Keratinocyte (primary cell): ENCODE data around the gene EZH1. TPM values are rescaled to one million over a fixed set of nuclear protein-coding genes. Genes with fewer than 3 reads are reported as not detected.

ENCODE experiments used
- DNase-seq: peaks from one replicate; pipeline ENCODE4 v3.0.0-alpha.2; 2011; ENCODE audit warnings: low read depth, missing footprints, low spot score
- FAIRE-seq: peaks from 2 replicates; lab custom pipeline; 2011; peaks lifted over from hg19 to GRCh38; lab: Jason Lieb, UNC
- H2AFZ ChIP-seq: 2 replicates; pipeline ENCODE4 v1.6.0; 2012; ENCODE audit warnings: low read length, control low read depth, inconsistent platforms; ENCODE audit not compliant: control insufficient read depth
- H3K27ac ChIP-seq: 2 replicates; pipeline ENCODE4 v1.5.1; 2011; ENCODE audit warnings: low read length; ENCODE audit not compliant: control insufficient read depth, insufficient read depth
- H3K27me3 ChIP-seq: 3 replicates; pipeline ENCODE4 v1.6.0; 2011; ENCODE audit warnings: low read length; ENCODE audit not compliant: control insufficient read depth, insufficient read depth; ENCODE audit errors: extremely low read depth
- H3K36me3 ChIP-seq, 2 experiments: 2 replicates in 1 of 2; 3 replicates in 1 of 2; pipeline ENCODE4 v1.5.1; 2011; ENCODE audit warnings: low read length in 2 of 2, mild to moderate bottlenecking in 1 of 2; ENCODE audit not compliant: control insufficient read depth in 2 of 2, insufficient read depth in 2 of 2; ENCODE audit errors: extremely low read depth in 1 of 2
- H3K4me1 ChIP-seq: 3 replicates; pipeline ENCODE4 v1.5.1; 2011; ENCODE audit warnings: low read length; ENCODE audit not compliant: control insufficient read depth, insufficient read depth; ENCODE audit errors: extremely low read depth
- H3K4me2 ChIP-seq: 3 replicates; pipeline ENCODE4 v1.6.0; 2011; ENCODE audit warnings: low read depth, low read length; ENCODE audit not compliant: control insufficient read depth, insufficient read depth; ENCODE audit errors: extremely low read depth
- H3K4me3 ChIP-seq, 3 experiments: fragments of 200-600 bp in 1 of 3; sonication (generic) in 1 of 3; 2 replicates in 2 of 3; 3 replicates in 1 of 3; pipeline ENCODE4 v1.5.1; 2011 to 2016; ENCODE audit warnings: low read length in 3 of 3, mild to moderate bottlenecking in 3 of 3, control low read depth in 2 of 3, inconsistent platforms in 1 of 3, low read depth in 1 of 3, mixed read lengths in 1 of 3, mixed run types in 1 of 3, moderate library complexity in 1 of 3; ENCODE audit not compliant: control insufficient read depth in 2 of 3, insufficient read depth in 2 of 3; ENCODE audit errors: extremely low read depth in 1 of 3
- H3K79me2 ChIP-seq: 2 replicates; pipeline ENCODE4 v1.6.0; 2012; ENCODE audit warnings: low read length; ENCODE audit not compliant: control insufficient read depth, insufficient read depth
- H3K9ac ChIP-seq: 3 replicates; pipeline ENCODE4 v1.6.0; 2011; ENCODE audit warnings: low read length; ENCODE audit not compliant: control insufficient read depth, insufficient read depth; ENCODE audit errors: extremely low read depth
- H3K9me1 ChIP-seq: 3 replicates; pipeline ENCODE4 v1.6.0; 2011; ENCODE audit warnings: low read length; ENCODE audit not compliant: control insufficient read depth, insufficient read depth; ENCODE audit errors: extremely low read depth
- H3K9me3 ChIP-seq: 2 replicates; pipeline ENCODE4 v1.5.1; 2012; ENCODE audit warnings: low read depth, low read length; ENCODE audit not compliant: control insufficient read depth
- H4K20me1 ChIP-seq: 3 replicates; pipeline ENCODE4 v1.6.0; 2011; ENCODE audit warnings: low read length; ENCODE audit not compliant: control insufficient read depth, insufficient read depth; ENCODE audit errors: extremely low read depth
- EZH2 ChIP-seq: IDR thresholded peaks from one replicate; pipeline ENCODE4 v1.6.1; 2012; ENCODE audit warnings: inconsistent platforms, mild to moderate bottlenecking, low read length, moderate library complexity
- dilution Hi-C: fragments of 300-500 bp; cut with MboI; formaldehyde crosslinking; loops from one replicate; pipeline ENCODE4 v1.7.0; 2020; ENCODE audit warnings: low sequenced_read_pairs; ENCODE audit not compliant: extremely low pct_ligation_motif_present
- polyA plus RNA-seq, 5 experiments: library from polyadenylated mRNA; depleted of rRNA in 3 of 5; stranded (reverse) in 3 of 5; stranded (forward) in 1 of 5; unstranded in 1 of 5; fragments of >200 nt; gene quantifications; 1 replicate in 1 of 5; 2 replicates in 3 of 5; 3 replicates in 1 of 5; pipeline versions ENCODE4 v1.2.1 to v1.2.3, GENCODE V29; 2011 to 2012; ENCODE audit warnings: missing spikeins in 2 of 5, low read depth in 1 of 5, low replicate concordance in 1 of 5
- TF ChIP-seq, protein P1 (sequence below), 3 experiments: IDR thresholded peaks in 1 of 3; conservative IDR thresholded peaks in 1 of 3; optimal IDR thresholded peaks in 1 of 3; 2 replicates in 2 of 3; 3 replicates in 1 of 3; pipeline versions ENCODE3 to v1.5.1; 2011; ENCODE audit warnings: low read length in 3 of 3, mild to moderate bottlenecking in 3 of 3, moderate library complexity in 2 of 3, control low read depth in 1 of 3, inconsistent platforms in 1 of 3; ENCODE audit not compliant: insufficient read depth in 2 of 3; ENCODE audit errors: extremely low read depth in 1 of 3

Gene EZH1
- polyA plus RNA-seq, 1 donor (not counting 4 experiments of a cell fraction or from before 2014, with no cell fraction given): 18.3 TPM

DNA sequence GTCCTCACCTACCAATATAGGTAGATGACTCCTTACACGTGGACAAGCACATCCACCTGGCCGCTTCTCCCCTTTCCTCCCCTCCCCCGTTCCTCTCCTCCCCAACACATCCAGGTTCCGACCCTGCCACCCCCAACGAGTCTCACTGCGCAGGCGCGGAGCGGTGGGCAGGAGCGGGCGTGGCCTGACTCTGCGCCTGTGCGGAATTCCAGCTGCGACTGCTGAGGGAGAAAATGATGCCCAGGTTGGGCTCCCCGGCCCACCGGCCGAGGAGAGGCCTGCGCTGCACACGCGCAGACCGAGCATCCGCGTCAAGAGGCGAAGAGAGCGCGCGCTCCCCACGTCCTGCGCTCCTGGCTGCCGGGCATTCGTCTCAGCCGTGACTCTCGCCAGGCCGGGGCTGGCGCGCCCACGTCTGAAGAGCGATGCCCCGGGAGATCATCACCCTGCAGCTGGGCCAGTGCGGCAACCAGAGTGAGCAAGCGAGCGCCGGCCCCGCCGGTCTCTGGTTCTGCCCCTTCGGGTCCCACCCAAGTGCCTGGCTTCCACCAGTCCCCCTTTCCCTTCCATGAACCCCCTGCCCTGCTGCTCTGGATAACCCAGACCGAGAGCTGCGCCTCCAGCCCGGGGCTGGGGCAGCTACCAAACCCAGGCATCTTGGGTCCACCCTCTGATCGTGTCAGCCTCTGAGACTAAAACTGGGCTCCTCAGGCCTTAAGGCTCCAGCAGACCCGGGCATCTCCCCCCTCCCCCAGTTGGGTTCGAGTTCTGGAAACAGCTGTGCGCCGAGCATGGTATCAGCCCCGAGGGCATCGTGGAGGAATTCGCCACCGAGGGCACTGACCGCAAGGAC, 85.5 kb downstream of the EZH1 start, which contains the start of gene TUBG2:
TUBG2 (plus strand) TSS at position 206 of the 853 bp plus-strand sequence; CDS start at position 426, 220 bp downstream.
- DNase-seq: peak; percentile 82
- TF ChIP-seq, protein P1, sequence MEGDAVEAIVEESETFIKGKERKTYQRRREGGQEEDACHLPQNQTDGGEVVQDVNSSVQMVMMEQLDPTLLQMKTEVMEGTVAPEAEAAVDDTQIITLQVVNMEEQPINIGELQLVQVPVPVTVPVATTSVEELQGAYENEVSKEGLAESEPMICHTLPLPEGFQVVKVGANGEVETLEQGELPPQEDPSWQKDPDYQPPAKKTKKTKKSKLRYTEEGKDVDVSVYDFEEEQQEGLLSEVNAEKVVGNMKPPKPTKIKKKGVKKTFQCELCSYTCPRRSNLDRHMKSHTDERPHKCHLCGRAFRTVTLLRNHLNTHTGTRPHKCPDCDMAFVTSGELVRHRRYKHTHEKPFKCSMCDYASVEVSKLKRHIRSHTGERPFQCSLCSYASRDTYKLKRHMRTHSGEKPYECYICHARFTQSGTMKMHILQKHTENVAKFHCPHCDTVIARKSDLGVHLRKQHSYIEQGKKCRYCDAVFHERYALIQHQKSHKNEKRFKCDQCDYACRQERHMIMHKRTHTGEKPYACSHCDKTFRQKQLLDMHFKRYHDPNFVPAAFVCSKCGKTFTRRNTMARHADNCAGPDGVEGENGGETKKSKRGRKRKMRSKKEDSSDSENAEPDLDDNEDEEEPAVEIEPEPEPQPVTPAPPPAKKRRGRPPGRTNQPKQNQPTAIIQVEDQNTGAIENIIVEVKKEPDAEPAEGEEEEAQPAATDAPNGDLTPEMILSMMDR (optimal IDR thresholded peaks at IDR 0.05 in 1 of 3, IDR thresholded peaks at IDR 0.05 in 1 of 3, conservative IDR thresholded peaks at IDR 0.05 in 1 of 3; ENCODE audit: extremely low read depth in 1 of 3, insufficient read depth in 2 of 3, low read length in 3 of 3): no peak
- TF ChIP-seq EZH2: no peak

GRCh38 chr17:42657824-42658588, 86.8 kb downstream of the EZH1 start:
- Histone ChIP-seq H3K4me1 (peaks cover 33% of the 10 kb centered on the region), H3K79me2 (no peaks in the 10 kb centered on the region), H4K20me1 (no peaks in the 10 kb centered on the region), H3K9me1 (peaks cover 5% of the 10 kb centered on the region), H3K9me3 (no peaks in the 10 kb centered on the region), H3K9ac (no peak overlapping the region), H3K4me2 (no peak overlapping the region), H3K27ac (no peak overlapping the region), H2AFZ (no peak overlapping the region), H3K4me3 (no peak overlapping the region), H3K36me3 (peaks cover 0 to 11% of the 10 kb centered on the region in 2 experiments), H3K27me3 (no peaks in the 10 kb centered on the region)
- dilution Hi-C loops: no loop called here
- DNase-seq: no peak
- no peak for FAIRE-seq
- TF ChIP-seq, protein P1 (optimal IDR thresholded peaks at IDR 0.05 in 1 of 3, IDR thresholded peaks at IDR 0.05 in 1 of 3, conservative IDR thresholded peaks at IDR 0.05 in 1 of 3; ENCODE audit: extremely low read depth in 1 of 3, insufficient read depth in 2 of 3, low read length in 3 of 3): no peak
- TF ChIP-seq EZH2: no peak

More for the DNA sequence above, 85.5 kb downstream of the EZH1 start, which contains the start of gene TUBG2:
- FAIRE-seq: no peak
- Histone ChIP-seq H4K20me1 (no peaks in the 10 kb centered on the region), H3K9me3 (no peaks in the 10 kb centered on the region), H3K9me1 (peaks cover 5% of the 10 kb centered on the region), H3K27ac (peak within 1 kb of the TSS; percentile 58), H3K27me3 (no peaks in the 10 kb centered on the region), H3K4me3 (peak within 1 kb of the TSS; percentile 71 to 81 (median 72)), H3K4me2 (peak within 1 kb of the TSS; percentile 85), H3K79me2 (no peaks in the 10 kb centered on the region), H2AFZ (peak within 1 kb of the TSS; percentile 95), H3K36me3 (peaks cover 2 to 11% of the 10 kb centered on the region in 2 experiments), H3K9ac (peak within 1 kb of the TSS; percentile 76), H3K4me1 (peaks cover 22% of the 10 kb centered on the region)
- dilution Hi-C loops: no loop called here
